ENCODE results near the gene ASIC4. TPM values are rescaled to one million over a fixed set of nuclear protein-coding genes. Genes with fewer than 3 reads are reported as not detected.

ASIC4 gene
- total RNA-seq, 1 experiment from 2014 or later, result 0.21 TPM

DNA sequence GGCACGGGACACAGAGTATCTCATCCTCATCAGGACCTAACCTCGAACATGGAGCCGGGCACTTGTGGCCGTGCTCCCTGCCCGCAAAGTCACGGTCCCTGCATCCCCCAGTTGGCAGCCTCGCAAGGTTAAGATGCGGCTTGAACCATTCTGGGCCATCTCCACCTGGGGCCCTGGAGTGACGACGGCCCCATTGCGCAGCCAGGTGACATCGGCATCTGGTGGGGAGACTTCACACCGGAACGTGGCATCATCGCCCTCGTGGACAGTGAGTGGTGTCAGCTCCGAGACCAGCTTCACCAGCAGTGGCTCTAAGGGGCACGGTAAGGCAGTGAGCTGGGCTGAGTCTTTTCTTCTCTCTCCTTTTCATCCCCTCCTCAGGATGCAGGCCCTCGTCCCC is 42.1 kb downstream of the ASIC4 start:
- Histone ChIP-seq H3K36me3 (ENCODE audit: control insufficient read depth, insufficient read depth, low read length) (no peaks in the 10 kb centered on the region), H3K9me3 (ENCODE audit: control insufficient read depth, insufficient read depth, low read depth, low read length) (no peaks in the 10 kb centered on the region), H3K27me3 (ENCODE audit: control insufficient read depth, insufficient read depth, low read length) (no peaks in the 10 kb centered on the region), H3K27ac (ENCODE audit: low read length) (no peak overlapping the region), H3K4me1 (ENCODE audit: control insufficient read depth, insufficient read depth, low read length) (peaks cover 6% of the 10 kb centered on the region), H3K4me3 (ENCODE audit: low read depth in 2 of 2, low read length in 2 of 2) (no peak overlapping the region)
- intact Hi-C loops (cut with micrococcal nuclease; ENCODE audit: unreplicated experiment), result no loop called here
- TF ChIP-seq POLR2AphosphoS5 (IDR thresholded peaks at IDR 0.05; ENCODE audit: low read depth, low read length) (no peak), TCF7L2 (IDR thresholded peaks at IDR 0.05; ENCODE audit: low read depth, low read length) (no peak), SIN3A (IDR thresholded peaks at IDR 0.05; ENCODE audit: borderline replicate concordance, insufficient read depth, low read depth, low read length) (no peak)
- TF ChIP-seq, protein P1, sequence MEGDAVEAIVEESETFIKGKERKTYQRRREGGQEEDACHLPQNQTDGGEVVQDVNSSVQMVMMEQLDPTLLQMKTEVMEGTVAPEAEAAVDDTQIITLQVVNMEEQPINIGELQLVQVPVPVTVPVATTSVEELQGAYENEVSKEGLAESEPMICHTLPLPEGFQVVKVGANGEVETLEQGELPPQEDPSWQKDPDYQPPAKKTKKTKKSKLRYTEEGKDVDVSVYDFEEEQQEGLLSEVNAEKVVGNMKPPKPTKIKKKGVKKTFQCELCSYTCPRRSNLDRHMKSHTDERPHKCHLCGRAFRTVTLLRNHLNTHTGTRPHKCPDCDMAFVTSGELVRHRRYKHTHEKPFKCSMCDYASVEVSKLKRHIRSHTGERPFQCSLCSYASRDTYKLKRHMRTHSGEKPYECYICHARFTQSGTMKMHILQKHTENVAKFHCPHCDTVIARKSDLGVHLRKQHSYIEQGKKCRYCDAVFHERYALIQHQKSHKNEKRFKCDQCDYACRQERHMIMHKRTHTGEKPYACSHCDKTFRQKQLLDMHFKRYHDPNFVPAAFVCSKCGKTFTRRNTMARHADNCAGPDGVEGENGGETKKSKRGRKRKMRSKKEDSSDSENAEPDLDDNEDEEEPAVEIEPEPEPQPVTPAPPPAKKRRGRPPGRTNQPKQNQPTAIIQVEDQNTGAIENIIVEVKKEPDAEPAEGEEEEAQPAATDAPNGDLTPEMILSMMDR (IDR thresholded peaks at IDR 0.05), result no peak
- TF ChIP-seq, protein P2, sequence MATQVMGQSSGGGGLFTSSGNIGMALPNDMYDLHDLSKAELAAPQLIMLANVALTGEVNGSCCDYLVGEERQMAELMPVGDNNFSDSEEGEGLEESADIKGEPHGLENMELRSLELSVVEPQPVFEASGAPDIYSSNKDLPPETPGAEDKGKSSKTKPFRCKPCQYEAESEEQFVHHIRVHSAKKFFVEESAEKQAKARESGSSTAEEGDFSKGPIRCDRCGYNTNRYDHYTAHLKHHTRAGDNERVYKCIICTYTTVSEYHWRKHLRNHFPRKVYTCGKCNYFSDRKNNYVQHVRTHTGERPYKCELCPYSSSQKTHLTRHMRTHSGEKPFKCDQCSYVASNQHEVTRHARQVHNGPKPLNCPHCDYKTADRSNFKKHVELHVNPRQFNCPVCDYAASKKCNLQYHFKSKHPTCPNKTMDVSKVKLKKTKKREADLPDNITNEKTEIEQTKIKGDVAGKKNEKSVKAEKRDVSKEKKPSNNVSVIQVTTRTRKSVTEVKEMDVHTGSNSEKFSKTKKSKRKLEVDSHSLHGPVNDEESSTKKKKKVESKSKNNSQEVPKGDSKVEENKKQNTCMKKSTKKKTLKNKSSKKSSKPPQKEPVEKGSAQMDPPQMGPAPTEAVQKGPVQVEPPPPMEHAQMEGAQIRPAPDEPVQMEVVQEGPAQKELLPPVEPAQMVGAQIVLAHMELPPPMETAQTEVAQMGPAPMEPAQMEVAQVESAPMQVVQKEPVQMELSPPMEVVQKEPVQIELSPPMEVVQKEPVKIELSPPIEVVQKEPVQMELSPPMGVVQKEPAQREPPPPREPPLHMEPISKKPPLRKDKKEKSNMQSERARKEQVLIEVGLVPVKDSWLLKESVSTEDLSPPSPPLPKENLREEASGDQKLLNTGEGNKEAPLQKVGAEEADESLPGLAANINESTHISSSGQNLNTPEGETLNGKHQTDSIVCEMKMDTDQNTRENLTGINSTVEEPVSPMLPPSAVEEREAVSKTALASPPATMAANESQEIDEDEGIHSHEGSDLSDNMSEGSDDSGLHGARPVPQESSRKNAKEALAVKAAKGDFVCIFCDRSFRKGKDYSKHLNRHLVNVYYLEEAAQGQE (IDR thresholded peaks at IDR 0.05; ENCODE audit: insufficient read depth in 1 of 2, low read depth in 2 of 2, low read length in 1 of 2), result no peak
- ChIA-PET CTCF (no interaction called here), POLR2A (no interaction called here)
- DNase-seq (ENCODE audit: low read depth, low spot score) (no peak), ATAC-seq (no peak)
- BruUV-seq (replicated peaks), result no TSS peak
- in situ Hi-C loops (cut with HindIII; ENCODE audit: low pct_unique_long_range_greater_than_20kb, low sequenced_read_pairs), result no loop called here

DNA sequence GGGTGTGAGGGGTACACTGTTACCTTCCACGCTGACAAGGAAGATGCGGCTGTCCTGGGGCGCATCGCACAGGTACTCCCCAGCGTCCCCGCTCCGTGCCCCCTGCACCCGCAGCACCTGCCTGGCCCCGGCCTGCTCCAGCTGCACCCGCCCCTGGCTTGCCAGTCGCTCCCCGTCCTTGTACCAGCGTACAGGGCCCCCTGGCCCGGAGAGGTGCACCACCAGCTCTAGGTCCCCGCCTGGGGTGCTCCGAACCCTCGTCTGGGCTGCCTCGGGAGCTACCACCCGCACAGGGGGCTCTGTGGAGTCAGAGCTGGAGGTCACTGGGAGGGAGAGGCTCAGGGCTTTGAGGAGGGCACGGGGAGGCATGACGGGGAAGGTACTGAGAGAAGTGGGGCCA is 43.0 kb downstream of the ASIC4 start:
- intact Hi-C loops (cut with micrococcal nuclease; ENCODE audit: unreplicated experiment), result no loop called here
- POLR2A ChIA-PET, result no interaction called here
- no TSS peak for BruUV-seq (replicated peaks)

More for the DNA sequence above, 43.0 kb downstream of the ASIC4 start:
- Histone ChIP-seq H3K36me3 (ENCODE audit: control insufficient read depth, insufficient read depth, low read length) (no peaks in the 10 kb centered on the region), H3K27ac (ENCODE audit: low read length) (no peak overlapping the region), H3K4me1 (ENCODE audit: control insufficient read depth, insufficient read depth, low read length) (peaks cover 7% of the 10 kb centered on the region), H3K9me3 (ENCODE audit: control insufficient read depth, insufficient read depth, low read depth, low read length) (no peaks in the 10 kb centered on the region), H3K27me3 (ENCODE audit: control insufficient read depth, insufficient read depth, low read length) (no peaks in the 10 kb centered on the region), H3K4me3 (ENCODE audit: low read depth in 2 of 2, low read length in 2 of 2) (no peak overlapping the region)
- no peak for DNase-seq (ENCODE audit: low read depth, low spot score)
- CTCF ChIA-PET, result no interaction called here
- no peak for ATAC-seq
- TF ChIP-seq, protein P1 (IDR thresholded peaks at IDR 0.05), result no peak
- TF ChIP-seq, protein P2 (IDR thresholded peaks at IDR 0.05; ENCODE audit: insufficient read depth in 1 of 2, low read depth in 2 of 2, low read length in 1 of 2), result no peak
- TF ChIP-seq POLR2AphosphoS5 (IDR thresholded peaks at IDR 0.05; ENCODE audit: low read depth, low read length) (no peak), SIN3A (IDR thresholded peaks at IDR 0.05; ENCODE audit: borderline replicate concordance, insufficient read depth, low read depth, low read length) (no peak), TCF7L2 (IDR thresholded peaks at IDR 0.05; ENCODE audit: low read depth, low read length) (no peak)
- in situ Hi-C loops (cut with HindIII; ENCODE audit: low pct_unique_long_range_greater_than_20kb, low sequenced_read_pairs), result no loop called here
